ENCODE measurements around the gene GRID1.
"Not testable (repeated sequence)": the region's sequence is repeated elsewhere in the genome, so short reads cannot be mapped to it uniquely, and the experiment has no call there.

The GRID1 gene

DNA sequence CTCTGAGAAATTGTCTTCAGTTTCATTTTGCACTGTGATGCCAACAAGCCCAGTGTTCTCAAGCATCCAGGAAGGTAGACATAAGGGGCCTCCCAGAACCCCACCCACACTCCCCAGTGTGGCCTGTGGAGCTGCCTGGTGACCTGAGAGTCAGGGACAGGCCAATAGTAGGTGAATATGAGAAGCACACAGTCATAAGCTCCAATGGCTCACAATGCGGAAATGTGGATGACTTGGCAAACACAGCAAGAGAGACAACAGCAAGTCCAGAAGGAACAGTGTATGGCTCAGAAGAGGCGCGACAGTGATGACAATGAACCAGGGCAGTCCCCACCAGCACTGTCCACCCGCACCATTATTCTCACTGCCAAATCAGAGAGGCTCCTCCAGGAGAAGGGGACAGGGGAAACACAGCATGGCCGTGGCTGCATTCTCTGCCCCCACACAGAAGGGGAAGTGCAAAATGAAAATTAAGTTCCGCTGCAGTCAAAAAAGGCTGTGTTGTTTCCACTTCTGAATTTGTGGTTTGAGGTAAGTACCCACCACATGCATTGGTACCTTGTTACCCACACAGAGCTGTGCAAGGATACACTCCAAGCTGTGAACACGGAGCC is 419.8 kb downstream of the GRID1 start:
- DNase-seq: no peak

DNA sequence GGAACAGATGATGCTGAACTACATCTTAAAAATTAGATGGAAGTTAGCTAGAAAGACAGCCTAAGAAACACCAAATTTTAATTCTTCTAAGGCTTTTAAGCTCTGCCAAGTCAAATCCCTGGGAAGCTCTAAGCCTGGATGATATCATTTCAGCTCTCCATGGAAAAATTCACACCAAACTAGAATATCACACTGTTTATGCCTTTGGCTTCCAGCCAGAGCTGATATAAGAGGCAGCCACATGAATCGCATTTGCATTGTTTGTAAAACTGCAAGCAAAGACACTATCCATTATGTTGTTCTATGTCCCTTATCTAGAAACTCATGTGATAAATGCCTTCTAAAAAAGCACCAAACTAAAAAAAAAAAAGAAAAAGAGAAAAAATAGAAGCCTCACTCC is 430.4 kb downstream of the GRID1 start:
- no peak for DNase-seq

DNA sequence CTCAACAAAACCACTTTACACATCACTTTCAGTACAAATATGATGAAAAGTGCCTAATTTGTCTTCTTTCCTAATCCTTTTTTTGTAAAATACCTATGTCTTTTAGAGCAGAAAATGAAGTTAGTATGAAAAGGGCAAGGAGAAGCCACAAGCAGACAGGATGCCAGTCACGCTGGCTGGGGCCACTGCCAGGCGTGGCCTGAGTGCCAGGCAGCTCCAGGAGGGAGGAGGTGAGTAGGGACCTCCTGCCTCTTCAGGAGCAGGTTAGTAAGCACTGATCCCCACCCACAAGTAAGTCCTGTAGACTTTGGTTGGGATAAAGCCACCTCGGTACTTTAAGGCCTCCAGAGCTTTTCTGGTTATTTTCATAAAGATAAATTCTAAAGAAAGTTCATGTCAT is 432.0 kb downstream of the GRID1 start:
- peak in 1 of 2 experiments; percentile 52 for DNase-seq

DNA sequence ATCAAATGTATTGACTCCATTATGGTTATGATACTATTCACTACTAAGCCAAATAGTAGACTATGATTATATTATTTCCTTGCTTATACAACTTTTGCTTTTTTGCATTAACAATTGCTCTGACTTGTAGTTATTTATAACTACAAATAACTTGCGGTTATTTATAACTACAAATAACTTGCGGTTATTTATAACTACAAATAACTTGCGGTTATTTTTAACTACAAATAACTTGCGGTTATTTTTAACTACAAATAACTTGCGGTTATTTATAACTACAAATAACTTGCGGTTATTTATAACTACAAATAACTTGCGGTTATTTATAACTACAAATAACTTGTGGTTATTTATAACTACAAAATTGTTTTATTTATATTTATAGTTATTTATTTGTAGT is 436.6 kb downstream of the GRID1 start:
- DNase-seq: not testable (repeated sequence)

DNA sequence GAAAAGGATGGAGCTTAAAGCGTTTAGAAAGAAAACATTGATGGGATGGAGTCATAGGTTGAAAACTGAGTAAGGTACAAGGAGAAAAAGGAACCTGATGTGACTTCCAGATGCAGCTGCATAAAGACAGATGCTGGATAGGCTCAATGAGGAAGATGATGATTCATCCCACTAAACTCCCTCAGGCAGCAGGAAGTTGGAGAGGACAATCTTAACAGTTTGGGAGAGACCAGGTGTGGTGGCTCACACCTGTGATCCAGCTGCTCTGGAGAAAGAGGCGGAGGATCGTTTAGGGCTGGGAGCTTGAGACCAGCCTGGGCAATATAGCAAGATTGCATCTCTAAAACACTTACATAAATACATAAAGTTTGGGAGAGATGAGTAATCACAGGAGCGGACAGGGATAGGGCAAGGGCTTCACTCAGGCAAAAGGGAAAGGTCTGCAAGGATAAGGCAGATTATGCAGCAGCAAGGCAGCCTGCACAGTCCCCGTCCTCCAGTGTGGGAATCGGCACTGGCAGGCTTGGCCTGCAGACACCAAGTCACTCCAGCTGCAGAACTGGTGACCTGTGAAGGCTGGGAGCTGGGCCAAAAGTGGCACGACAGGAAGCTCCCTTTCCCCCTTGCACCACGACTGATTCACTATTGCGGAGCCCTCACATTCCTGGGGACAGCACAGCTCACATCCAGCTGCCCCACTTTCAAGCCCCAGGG is 438.5 kb downstream of the GRID1 start:
- DNase-seq: peak in 1 of 2 experiments; percentile 9

DNA sequence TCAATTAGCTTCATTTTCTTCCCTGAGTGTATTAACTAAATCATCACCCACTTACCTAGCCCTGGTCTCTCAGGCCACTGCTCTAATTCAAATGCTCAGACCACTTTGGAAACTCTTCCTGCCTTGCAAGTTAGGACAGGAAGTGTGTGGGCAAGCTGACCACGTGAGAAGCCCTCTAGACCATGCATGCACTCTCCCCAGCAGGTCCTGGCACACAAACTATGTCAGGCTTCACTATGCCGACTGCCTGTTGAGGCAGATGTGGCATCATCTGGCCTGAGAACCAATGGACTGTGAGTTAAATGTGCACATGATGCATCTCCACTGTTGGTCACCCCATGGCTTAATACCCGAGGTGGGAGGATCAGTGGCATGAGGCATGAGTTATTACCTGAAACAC is 439.6 kb downstream of the GRID1 start:
- DNase-seq: no peak

DNA sequence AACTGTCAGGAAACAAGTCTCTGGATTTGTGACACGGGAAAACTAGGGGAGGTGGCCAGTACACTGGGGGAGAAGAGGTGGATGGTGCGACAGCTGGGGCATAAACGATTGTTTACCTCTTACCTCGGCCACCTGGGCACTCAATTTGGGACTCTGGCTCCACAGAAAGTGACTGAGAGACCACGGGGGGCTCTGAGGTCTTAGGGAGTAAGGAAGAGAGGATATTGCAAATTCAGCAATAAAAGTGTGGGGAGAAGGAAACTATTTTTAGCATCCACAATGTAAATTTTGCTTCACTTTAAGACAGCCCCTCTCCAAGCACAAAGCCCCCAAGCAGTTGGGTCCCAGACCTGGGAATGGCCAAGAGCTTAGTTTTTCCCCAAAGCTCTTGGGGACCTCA is 440.5 kb downstream of the GRID1 start:
- no peak for DNase-seq

DNA sequence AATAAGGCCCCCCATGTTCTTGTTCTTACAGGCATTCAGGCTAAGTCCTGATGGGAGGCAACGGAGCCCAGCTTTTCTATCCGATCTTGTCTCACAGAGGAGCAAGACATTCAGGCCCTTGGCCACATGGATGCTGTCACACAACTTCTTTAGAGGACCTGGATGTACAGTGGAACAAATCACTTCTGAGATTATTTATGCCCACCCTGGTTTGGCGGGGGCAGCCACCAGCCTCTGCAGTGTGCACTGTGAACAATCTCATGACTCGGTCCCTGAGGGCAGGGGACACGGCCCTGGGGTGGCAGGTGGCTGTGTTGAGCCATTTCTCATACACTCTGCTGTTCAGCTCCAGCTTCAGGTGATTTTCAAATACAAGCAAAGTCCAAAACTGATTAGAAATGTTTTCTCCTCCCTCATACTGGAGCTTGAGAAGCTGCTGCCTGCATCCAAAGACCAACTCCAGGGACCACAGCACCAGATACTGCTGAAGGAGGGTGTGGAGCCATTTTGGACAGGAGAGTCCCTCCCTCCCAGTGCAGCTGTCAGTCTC is 441.3 kb downstream of the GRID1 start:
- no peak for DNase-seq

DNA sequence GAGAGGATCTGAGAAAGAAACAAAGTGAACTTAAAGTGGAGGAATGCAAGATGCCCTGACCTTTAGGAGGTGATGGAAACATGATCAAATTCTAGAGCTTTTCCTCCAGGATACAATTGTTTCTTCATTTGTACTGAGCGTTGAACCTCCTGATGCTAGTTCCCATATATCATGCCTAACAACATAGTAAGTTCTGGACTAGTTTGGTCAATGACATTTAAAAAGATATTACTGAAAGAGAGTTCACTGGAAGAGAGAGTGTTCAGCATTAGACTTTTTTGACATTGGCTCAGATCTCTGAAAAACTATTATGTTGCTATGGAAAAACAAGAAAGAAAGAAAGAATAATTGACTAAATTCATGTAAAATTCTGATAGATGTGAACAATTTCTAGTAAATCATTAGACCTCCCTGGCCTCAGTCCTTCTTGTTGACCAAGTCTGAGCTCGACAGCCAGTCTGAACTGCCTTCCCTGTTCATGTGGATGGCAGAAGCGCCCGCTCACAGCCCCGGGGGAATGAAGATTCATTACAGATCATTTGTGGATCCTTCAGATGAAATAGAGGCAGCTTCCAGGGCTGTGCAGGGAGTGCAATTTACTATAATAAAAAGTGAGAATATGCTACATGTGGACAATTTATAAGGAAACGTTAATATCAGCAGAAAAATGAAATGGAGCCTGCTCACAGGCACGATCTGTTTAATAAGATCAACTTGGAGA is 442.1 kb downstream of the GRID1 start:
- DNase-seq: no peak

DNA sequence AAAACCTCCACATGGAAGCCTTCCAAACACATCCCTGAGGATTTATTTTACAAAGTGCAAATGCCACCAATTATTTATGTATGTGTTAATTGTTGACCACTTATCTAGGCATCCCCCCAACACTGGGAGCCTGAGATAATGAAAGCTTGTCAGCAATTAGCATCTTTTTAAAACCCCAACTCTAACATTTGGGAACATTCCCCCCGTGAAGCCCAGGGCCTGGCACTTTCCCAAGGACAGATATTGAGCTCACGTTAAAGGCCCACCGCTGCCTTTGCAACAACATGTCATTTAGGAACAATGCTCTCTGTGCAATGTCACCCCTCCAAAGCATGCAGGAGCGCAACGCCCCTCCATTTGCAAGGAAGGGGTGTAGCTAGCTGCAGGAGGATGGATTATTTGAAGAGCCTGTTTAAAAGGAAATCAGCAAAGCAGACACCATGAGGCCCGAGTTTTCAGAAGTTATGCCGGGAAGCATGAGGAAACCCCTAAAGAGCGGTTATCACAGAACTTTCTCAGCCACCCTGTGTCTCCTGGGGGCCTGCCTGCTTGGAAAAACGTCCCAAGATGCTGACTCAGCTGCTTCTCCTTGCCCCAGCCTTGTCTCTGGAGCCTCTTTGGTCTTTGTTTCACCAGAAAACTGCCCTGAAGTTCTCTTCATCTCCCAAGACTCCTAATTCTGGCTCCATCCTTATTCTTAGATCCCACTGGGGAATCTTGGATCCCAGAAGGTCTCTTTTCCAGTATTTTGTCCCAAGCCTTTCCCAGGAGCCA is 444.1 kb downstream of the GRID1 start:
- DNase-seq: peak; percentile 14 to 40

DNA sequence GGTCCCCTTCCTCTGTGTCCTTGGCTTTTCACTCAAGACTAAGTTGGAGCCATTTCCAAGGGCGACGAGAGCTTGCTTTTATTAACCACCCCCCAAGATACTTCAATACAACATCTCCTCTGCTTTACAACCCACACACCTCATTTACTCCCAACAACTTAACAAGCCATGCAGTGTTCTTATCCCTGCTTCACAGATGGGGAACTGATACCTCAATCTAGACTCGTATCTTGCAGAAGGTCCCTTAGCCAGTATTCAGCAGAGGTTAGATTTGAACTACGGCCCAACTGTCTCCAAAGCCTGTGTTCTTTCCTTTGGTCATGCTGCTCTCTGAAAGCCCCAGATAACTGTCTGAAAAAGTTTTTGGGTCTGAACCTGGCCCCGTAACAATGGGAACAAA is 444.8 kb downstream of the GRID1 start:
- DNase-seq: no peak

DNA sequence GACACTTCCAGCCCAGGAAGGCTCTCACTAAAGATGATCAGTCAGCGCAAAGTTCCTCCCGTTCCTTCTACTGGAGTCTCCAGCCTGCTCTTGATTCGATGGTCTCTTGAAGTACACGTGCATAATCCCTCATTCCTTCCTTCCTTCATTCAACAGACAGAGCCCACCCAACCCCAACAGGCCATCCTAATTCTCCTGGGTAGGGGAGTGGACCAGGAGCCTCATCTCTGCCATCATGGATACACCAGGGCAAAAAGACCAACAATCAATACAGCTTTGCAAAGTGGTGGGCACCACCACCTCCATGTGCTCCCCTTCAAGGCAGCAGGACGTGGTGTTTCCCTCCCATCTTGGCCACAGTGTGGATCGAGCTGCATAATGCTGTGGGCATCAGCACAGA is 446.3 kb downstream of the GRID1 start:
- DNase-seq: no peak

DNA sequence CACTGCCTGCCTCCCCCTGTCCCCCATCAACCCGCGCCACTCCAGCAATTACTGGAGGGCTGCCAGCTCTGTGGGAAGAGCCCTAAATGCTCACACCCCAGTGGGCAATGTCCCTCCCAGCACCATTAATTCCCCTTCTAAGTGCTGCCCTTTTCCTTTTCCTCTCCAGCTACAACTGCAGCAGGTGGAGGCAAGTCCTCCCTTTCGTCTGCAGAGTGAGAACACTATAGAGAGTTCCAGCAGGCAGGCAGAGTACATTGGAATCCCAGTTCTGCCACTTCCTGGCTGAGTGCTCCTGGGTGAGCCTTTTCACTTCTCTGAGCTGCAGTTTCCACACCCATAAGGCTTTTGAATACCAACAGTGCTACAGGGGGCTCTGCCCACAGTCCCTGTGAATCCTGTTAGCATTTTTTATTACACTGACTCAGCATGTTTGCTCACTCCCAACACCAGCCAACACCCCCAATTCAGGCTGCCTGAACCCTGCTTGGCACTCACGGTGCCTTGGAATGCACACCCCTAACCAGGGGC is 447.0 kb downstream of the GRID1 start:
- DNase-seq: peak; percentile 45 to 78

DNA sequence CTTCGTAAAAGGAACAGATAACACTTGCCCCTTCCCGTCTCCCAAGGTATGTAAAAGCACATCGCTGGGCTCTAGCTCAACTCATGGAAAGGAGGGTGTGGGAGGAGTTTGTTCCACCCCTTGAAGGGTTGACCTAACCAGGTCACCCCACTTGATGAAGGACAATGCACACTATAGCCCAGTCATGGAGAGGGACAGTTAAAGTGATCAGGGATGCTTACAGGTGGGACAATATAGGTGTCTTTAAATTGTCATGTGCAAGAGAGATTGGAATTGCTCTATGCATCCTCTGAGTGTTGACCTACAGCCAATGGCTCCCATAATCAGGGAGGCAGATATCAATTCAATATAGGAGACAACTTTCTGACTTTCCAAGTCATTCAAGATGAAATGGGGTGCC is 448.2 kb downstream of the GRID1 start:
- no peak for DNase-seq

DNA sequence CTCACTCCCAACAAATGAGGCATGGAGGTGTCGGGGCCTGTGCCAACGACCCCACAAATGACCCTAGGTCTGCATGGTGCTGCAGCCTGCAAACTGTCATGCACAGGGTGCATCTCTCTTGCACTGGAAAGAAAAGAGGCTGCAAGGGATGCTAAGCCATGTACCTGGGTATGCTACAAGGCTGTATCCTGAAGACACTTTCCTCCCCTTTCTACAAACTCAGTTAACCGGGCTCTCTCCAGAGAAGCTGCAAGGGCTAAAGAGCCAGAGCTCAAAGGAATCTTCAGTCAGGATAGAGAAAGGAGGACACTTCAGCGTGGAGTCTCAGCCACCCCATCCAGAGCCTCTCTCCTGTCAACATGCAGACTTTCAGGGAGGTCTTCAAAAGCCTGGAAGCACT is 449.0 kb downstream of the GRID1 start:
- no peak for DNase-seq

DNA sequence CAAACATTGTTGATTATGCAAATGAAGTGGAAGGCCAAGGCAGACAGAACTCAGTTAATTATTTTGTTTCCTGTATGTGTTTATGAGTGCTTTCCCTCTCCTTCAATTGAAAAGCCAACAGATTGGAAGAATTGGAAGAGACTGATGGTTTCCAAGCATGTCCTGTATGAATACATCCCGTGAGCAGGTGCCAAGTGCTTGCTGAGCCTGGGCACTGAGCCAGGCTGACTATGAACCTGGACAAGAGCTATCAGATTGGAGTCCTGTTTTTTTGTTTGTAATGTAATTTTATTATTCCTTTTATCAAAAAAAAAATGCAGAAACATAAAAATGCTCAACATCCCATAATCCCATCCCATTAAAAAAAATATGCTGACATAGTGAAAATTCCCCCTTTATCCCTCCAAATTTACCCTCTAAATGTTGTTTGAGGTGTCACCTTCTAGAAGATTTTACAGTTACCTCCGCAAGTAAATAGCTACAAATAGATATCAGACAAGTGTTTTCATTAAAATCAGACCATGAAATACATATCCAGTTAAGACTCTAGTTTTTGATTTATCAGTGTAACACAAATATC is 449.5 kb downstream of the GRID1 start:
- peak; percentile 82 to 91 for DNase-seq

DNA sequence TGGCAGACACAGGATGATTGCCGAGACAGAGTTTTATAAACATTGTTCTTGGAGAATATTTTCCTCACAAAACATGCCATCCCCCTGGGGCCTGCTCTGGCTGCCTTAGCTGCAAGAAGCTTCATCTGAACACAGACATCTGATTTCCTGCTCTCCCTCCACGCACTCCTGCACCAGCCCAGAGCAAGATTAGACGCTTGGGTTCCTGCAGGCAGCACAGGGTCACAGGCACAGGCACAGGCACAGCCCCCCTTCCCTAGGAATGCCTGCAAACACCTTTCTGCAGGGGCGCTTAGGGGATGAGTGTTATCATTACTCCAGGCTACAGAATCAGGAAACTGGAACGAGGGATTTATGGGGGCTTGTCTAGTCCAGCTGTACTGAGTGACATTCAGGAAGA is 450.3 kb downstream of the GRID1 start:
- DNase-seq: no peak

DNA sequence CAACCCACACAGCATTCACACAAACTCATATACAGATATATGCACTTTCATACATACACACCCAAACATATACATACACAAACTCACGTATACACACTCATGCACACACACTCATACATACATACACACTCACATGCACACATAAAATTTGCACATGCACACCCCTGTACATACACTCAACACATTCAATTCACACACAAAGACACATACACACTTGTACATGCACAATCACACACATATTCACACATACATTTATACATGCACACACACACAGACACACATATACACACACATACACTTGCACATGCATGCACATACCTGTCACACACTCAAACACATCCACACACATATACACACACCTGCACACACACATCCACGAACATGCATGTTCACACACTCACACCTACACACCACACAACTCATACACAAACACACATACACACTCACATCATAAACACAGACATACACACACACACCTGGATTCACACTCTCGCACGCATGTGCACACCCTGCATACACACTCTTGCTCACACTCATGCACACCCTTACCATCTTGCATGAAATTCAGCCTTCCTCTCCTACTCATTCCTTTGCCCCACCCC is 451.2 kb downstream of the GRID1 start:
- DNase-seq: no peak

DNA sequence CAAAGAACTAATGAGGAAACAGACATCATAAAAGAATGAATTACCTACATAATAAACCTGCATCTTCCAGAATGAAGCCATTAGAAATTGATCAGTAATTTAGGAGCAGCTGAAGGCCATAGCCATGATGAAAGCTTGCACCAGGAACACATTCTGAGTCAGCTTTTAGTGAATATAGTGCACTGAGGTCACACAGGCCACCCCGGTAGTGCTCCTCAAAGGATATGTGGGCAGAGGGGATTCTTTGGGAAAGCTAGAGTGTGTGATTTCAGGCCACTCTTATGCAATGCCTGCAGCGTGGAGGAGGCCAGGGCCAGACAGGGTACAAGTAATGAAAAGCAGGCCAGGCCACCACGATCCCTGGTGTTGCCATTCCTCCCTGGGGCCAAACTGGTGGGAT is 451.9 kb downstream of the GRID1 start:
- DNase-seq: no peak

DNA sequence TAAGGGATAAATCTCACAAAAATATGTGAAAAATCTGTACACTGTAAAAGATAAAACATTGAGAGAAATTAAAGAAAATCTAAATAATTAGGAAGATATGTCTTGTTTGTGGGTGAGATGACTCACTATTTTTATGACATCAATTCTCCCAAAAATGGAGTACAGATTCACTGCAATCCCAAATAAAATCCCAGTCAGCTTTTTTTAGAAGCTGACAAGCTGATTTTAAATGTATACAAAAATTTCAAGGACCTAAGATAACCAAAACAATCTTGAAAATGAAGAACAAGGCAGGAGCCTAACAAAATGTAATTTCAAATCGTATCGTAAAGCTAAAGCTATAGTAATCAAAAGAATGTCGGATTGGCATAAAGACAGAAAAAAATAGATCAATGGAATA is 458.1 kb downstream of the GRID1 start:
- no peak for DNase-seq

DNA sequence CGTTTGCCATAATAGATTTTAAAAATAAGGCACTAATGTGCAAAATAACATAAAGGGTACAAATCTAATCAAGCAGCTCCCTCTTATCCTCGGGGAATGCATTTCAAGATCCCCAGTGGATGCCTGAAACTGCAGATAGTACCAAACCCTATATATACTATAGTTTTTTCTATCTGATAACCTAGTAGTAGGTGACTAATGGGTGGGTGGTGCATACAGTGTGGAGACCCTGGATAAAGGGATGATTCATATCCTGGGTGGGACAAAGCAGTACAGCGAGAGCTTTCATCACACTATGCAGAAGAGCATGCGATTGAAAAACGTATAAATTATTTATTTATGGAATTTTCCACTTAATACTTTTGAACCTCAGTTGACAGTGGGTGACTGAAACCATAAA is 464.5 kb downstream of the GRID1 start:
- DNase-seq: no peak

DNA sequence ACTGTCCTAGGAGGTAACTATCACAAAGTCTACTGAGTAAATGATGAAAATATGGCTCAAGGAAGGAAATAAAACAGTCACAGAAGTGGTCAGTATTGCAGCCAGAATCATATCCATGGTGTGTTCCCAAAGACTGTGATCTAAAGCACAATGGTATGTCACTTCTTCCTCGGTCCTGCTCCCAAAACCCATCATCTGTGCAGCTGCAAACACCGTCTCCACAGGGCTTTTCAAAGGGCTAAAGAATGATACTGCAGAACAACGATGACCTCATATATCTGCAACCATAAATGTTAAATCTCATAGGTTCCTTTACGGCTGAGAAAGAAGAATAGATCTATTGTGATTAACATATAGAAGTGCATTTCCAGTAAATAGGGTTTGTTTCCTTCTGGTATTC is 465.0 kb downstream of the GRID1 start:
- no peak for DNase-seq
